Endothelial cell (in vitro differentiated cells): Measurements from ENCODE around the gene TIGIT. TPM values are rescaled to one million over a fixed set of nuclear protein-coding genes. Genes with fewer than 3 reads are reported as not detected.

Source experiments
- DNase-seq: peaks from one replicate; pipeline ENCODE4 v3.0.0; 2021; ENCODE audit warnings: low spot score
- H3K27ac Mint-ChIP-seq: one replicate; pipeline ENCODE4 v1.8.0; 2021; ENCODE audit warnings: mixed read lengths, inconsistent platforms; ENCODE audit not compliant: unreplicated experiment
- H3K27me3 Mint-ChIP-seq: one replicate; pipeline ENCODE4 v1.8.0; 2021; ENCODE audit warnings: mild to moderate bottlenecking, moderate library complexity, mixed read lengths, inconsistent platforms; ENCODE audit not compliant: unreplicated experiment
- H3K36me3 Mint-ChIP-seq: one replicate; pipeline ENCODE4 v1.8.0; 2021; ENCODE audit warnings: mild to moderate bottlenecking, low read depth, mixed read lengths, inconsistent platforms; ENCODE audit not compliant: unreplicated experiment
- H3K4me1 Mint-ChIP-seq: one replicate; pipeline ENCODE4 v1.8.0; 2021; ENCODE audit warnings: mild to moderate bottlenecking, mixed read lengths, inconsistent platforms; ENCODE audit not compliant: unreplicated experiment
- H3K4me3 Mint-ChIP-seq: one replicate; pipeline ENCODE4 v1.8.0; 2021; ENCODE audit warnings: mild to moderate bottlenecking, mixed read lengths, inconsistent platforms; ENCODE audit not compliant: unreplicated experiment
- H3K9me3 Mint-ChIP-seq: one replicate; pipeline ENCODE4 v1.8.0; 2021; ENCODE audit warnings: mixed read lengths, inconsistent platforms; ENCODE audit not compliant: unreplicated experiment
- CTCF ChIP-seq: fragments of 200-600 bp; sonication (generic); IDR thresholded peaks from one replicate; pipeline ENCODE4 v1.5.0; 2021; ENCODE audit warnings: antibody characterized with exemption; ENCODE audit not compliant: unreplicated experiment
- total RNA-seq: library from RNA; stranded (reverse); fragmentation: NEBNext Ultra II Directional; extraction: Animal tissue kit (Norgen Biotek cat#: 25700); gene quantifications from one replicate; pipeline ENCODE4 v1.2.1, GENCODE V29; 2021; ENCODE audit not compliant: unreplicated experiment

Gene TIGIT
- total RNA-seq, 1 donor from 2014 or later, result not detected

GRCh38 chr3:114318295-114318694 lies 24.5 kb downstream of the TIGIT start:
- peaks cover 7% of the 10 kb centered on the region for H3K4me1 Mint-ChIP-seq

GRCh38 chr3:114319453-114319852 lies 25.6 kb downstream of the TIGIT start:
- Mint-ChIP-seq H3K4me1 (peaks cover 7% of the 10 kb centered on the region), H3K27me3 (peaks cover 2% of the 10 kb centered on the region), H3K9me3 (no peaks in the 10 kb centered on the region), H3K27ac (no peak overlapping the region), H3K36me3 (no peaks in the 10 kb centered on the region), H3K4me3 (no peak overlapping the region)
- DNase-seq, result no peak
- TF ChIP-seq CTCF, result no peak

More at GRCh38 chr3:114318295-114318694, 24.5 kb downstream of the TIGIT start:
- no peak overlapping the region for H3K4me3 Mint-ChIP-seq
- H3K27ac Mint-ChIP-seq, result no peak overlapping the region
- H3K36me3 Mint-ChIP-seq, result no peaks in the 10 kb centered on the region
- H3K9me3 Mint-ChIP-seq, result no peaks in the 10 kb centered on the region
- no peak for TF ChIP-seq CTCF
- H3K27me3 Mint-ChIP-seq, result peaks cover 2% of the 10 kb centered on the region
- no peak for DNase-seq

- Mint-ChIP-seq H3K4me3 (no peak overlapping the region), H3K27ac (no peak overlapping the region), H3K9me3 (no peaks in the 10 kb centered on the region), H3K27me3 (peaks cover 2% of the 10 kb centered on the region), H3K4me1 (peaks cover 7% of the 10 kb centered on the region), H3K36me3 (no peaks in the 10 kb centered on the region)
- DNase-seq, result no peak
- TF ChIP-seq CTCF, result no peak
Observed at GRCh38 chr3:114320246-114320645, 26.4 kb downstream of the TIGIT start.

- Mint-ChIP-seq H3K9me3 (no peaks in the 10 kb centered on the region), H3K27ac (no peak overlapping the region), H3K36me3 (no peaks in the 10 kb centered on the region), H3K4me1 (peaks cover 7% of the 10 kb centered on the region), H3K27me3 (no peaks in the 10 kb centered on the region), H3K4me3 (no peak overlapping the region)
- DNase-seq, result no peak
- no peak for TF ChIP-seq CTCF
Observed at GRCh38 chr3:114323546-114324254, 29.9 kb downstream of the TIGIT start.

GRCh38 chr3:114327665-114328064 lies 33.8 kb downstream of the TIGIT start:
- H3K4me3 Mint-ChIP-seq, result no peak overlapping the region
- no peak overlapping the region for H3K27ac Mint-ChIP-seq
- H3K9me3 Mint-ChIP-seq, result no peaks in the 10 kb centered on the region

More at GRCh38 chr3:114327665-114328064, 33.8 kb downstream of the TIGIT start:
- Mint-ChIP-seq H3K4me1 (peaks cover 18% of the 10 kb centered on the region), H3K27me3 (peaks cover 1% of the 10 kb centered on the region), H3K36me3 (no peaks in the 10 kb centered on the region)
- no peak for TF ChIP-seq CTCF
- DNase-seq, result no peak
